Measurements from ENCODE around the gene GLI3.

- no peak for TF ChIP-seq POLR2A (IDR thresholded peaks at IDR 0.05; ENCODE audit: low read depth, low read length)
- no peak for TF ChIP-seq POLR2AphosphoS5 (IDR thresholded peaks at IDR 0.05; ENCODE audit: low read depth, low read length)
These were observed 312.2 kb downstream of the GLI3 start for GRCh38 chr7:41924796-41925195.

Measured in GM12892 (cell line).